ENCODE data around the gene UPK3B.
A peak's percentile ranks its signal among the peaks of the same experiment; 100 is the strongest.
"Not testable (repeated sequence)": the region's sequence is repeated elsewhere in the genome, so short reads cannot be mapped to it uniquely, and the experiment has no call there.

UPK3B gene

GRCh38 chr7:76509931-76510877 lies at the start of gene UPK3B:
Gene UPK3B (plus strand): TSS chr7:76510552. CDS start chr7:76510653, 101 bp downstream.
- DNase-seq (ENCODE audit: low spot score), result no peak

GRCh38 chr7:76460767-76461166 lies 49.6 kb upstream of the UPK3B start:
- not testable (repeated sequence) for DNase-seq (ENCODE audit: low spot score)

GRCh38 chr7:76461464-76462101 lies 48.8 kb upstream of the UPK3B start, which contains the start of gene DTX2:
Gene DTX2 (plus strand): TSS chr7:76461709. CDS start chr7:76480510, 18,801 bp downstream.
- DNase-seq (ENCODE audit: low spot score), result peak; percentile 9

- DNase-seq (ENCODE audit: low spot score), result not testable (repeated sequence)
These were observed 48.0 kb upstream of the UPK3B start for GRCh38 chr7:76462271-76462882.

- not testable (repeated sequence) for DNase-seq (ENCODE audit: low spot score)
These were observed 45.4 kb upstream of the UPK3B start for GRCh38 chr7:76464959-76465358.

- not testable (repeated sequence) for DNase-seq (ENCODE audit: low spot score)
These were observed 44.4 kb upstream of the UPK3B start for GRCh38 chr7:76465950-76466349.

GRCh38 chr7:76467743-76468404 lies 42.5 kb upstream of the UPK3B start:
- DNase-seq (ENCODE audit: low spot score), result not testable (repeated sequence)

GRCh38 chr7:76471556-76472221 lies 38.7 kb upstream of the UPK3B start:
- DNase-seq (ENCODE audit: low spot score), result not testable (repeated sequence)

- not testable (repeated sequence) for DNase-seq (ENCODE audit: low spot score)
These were observed 37.3 kb upstream of the UPK3B start for GRCh38 chr7:76473097-76473496.

- DNase-seq (ENCODE audit: low spot score), result not testable (repeated sequence)
These were observed 34.1 kb upstream of the UPK3B start for GRCh38 chr7:76476280-76476679.

GRCh38 chr7:76476742-76477474 lies 33.4 kb upstream of the UPK3B start:
- DNase-seq (ENCODE audit: low spot score), result not testable (repeated sequence)

GRCh38 chr7:76479628-76480027 lies 30.7 kb upstream of the UPK3B start:
- not testable (repeated sequence) for DNase-seq (ENCODE audit: low spot score)

- DNase-seq (ENCODE audit: low spot score), result not testable (repeated sequence)
These were observed 29.7 kb upstream of the UPK3B start for GRCh38 chr7:76480403-76481253.

GRCh38 chr7:76482660-76483059 lies 27.7 kb upstream of the UPK3B start:
- not testable (repeated sequence) for DNase-seq (ENCODE audit: low spot score)

- DNase-seq (ENCODE audit: low spot score), result not testable (repeated sequence)
These were observed 27.3 kb upstream of the UPK3B start for GRCh38 chr7:76483081-76483480.

- DNase-seq (ENCODE audit: low spot score), result not testable (repeated sequence)
These were observed 25.9 kb upstream of the UPK3B start for GRCh38 chr7:76484456-76484855.

GRCh38 chr7:76485822-76486610 lies 24.3 kb upstream of the UPK3B start:
- not testable (repeated sequence) for DNase-seq (ENCODE audit: low spot score)

- peak; percentile 7 for DNase-seq (ENCODE audit: low spot score)
These were observed 23.7 kb upstream of the UPK3B start for GRCh38 chr7:76486618-76487017.

- DNase-seq (ENCODE audit: low spot score), result not testable (repeated sequence)
These were observed 22.4 kb upstream of the UPK3B start for GRCh38 chr7:76487969-76488368.

Data from activated CD4-positive, alpha-beta T cell treated with anti-CD3 and anti-CD28 coated beads, Interleukin-2, Interleukin-4, amounts not matched to agents 100 ng/mL and 50 ng/mL, durations not matched to agents 16 hours and 8 hours (primary cell).